ENCODE measurements around the gene UBAC2.

DNA sequence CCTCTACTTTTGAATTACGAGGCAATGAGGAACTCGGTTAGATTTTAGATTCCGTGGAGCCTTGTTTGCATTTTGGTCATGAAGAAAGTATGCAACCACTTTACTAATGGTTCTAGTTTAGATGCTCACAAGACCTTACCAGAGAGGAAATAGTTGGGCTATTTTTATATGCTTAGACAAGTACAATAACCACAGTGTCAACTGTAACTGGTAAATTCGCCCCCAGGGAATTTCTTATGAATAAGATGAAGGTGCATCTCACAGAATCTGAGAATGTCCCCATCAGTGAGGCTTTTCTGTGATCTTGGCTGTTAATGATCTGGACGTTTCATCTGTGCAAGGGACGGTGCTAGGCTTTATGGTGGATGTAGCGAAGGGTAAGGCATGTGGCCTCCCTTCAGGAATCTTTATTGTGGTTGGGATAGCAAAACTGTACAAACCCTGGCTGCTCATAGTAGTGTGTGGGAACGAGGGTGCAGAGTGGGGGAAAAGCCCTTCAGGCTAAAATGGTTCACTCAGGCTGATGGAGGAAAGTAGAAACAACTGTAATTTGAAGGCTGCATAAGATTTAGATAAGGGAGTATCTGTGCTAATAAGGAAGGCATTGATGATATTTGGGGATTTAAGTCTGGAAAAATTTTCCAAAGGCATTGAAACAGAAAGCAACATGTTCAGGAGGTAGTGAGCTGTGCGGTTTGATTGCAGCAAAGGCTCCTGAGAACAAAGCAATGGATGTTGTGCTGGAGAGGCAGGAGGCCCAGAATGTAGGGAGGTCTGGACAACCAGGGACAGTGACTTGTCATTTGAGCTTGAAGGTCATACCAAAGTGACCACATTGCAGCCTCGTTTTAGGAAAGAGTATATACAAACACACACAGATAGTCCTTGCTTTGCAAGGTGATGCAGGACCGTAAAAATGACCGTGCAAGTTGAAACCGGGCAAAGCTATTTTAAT is 28.4 kb downstream of the UBAC2 start:
- TF ChIP-seq CTCF (conservative IDR thresholded peaks at IDR 0.05; ENCODE audit: low read length) (no peak), EZH2phosphoT487 (IDR thresholded peaks at IDR 0.05; ENCODE audit: borderline replicate concordance, low read depth, low read length) (no peak)

All from OCI-LY7 (cell line).